A549 (cell line): ENCODE data around the gene YBX2. TPM values are rescaled to one million over a fixed set of nuclear protein-coding genes. Genes with fewer than 3 reads are reported as not detected.
A peak's percentile ranks its signal among the peaks of the same experiment; 100 is the strongest.

Source experiments
- ATAC-seq, 2 experiments: fragments of 200-7000 bp in 1 of 2; fragments of >200 bp in 1 of 2; cut with Nextera tagmentation in 1 of 2; cut with Tn5 transposase in 1 of 2; 3 replicates each; pipeline versions ENCODE4 v1.8.0 to v1.9.1; 2018 to 2020; ENCODE audit warnings: mild to moderate bottlenecking in 1 of 2, moderate library complexity in 1 of 2
- CTCF ChIA-PET: fragments of 300-600 bp; sonication (Branson Sonifier 250); formaldehyde crosslinking; extraction: SDS; loops from one replicate; lab custom pipeline; 2021; ENCODE audit warnings: antibody characterized with exemption, inconsistent platforms; lab: Yijun Ruan, JAX
- POLR2A ChIA-PET: fragments of 350-600 bp; formaldehyde crosslinking; extraction: SDS; loops from one replicate; lab custom pipeline; 2021; ENCODE audit warnings: antibody characterized with exemption, inconsistent platforms; lab: Yijun Ruan, JAX
- DNase-seq, 2 experiments: peaks; one replicate each; pipeline versions ENCODE4 v3.0.0 to v3.0.0-alpha.2; 2011 to 2016; ENCODE audit warnings: low read depth in 1 of 2, low spot score in 1 of 2
- FAIRE-seq: peaks from 2 replicates; lab custom pipeline; 2011; peaks lifted over from hg19 to GRCh38; lab: Jason Lieb, UNC
- H3K27ac ChIP-seq, 2 experiments: fragments of >200 bp; sonication (Bioruptor Twin); formaldehyde crosslinking; 3 replicates each; pipeline ENCODE4 v1.5.1; 2016 to 2017
- H3K4me1 ChIP-seq: fragments of >200 bp; sonication (Bioruptor Twin); formaldehyde crosslinking; 3 replicates; pipeline ENCODE4 v1.6.1; 2016
- H3K4me2 ChIP-seq: fragments of >200 bp; sonication (Bioruptor Twin); formaldehyde crosslinking; 3 replicates; pipeline ENCODE4 v1.6.1; 2016
- H3K4me3 ChIP-seq: fragments of >200 bp; sonication (Bioruptor Twin); formaldehyde crosslinking; 3 replicates; pipeline ENCODE4 v1.5.1; 2016
- H3K9me3 ChIP-seq: fragments of >200 bp; sonication (Bioruptor Twin); formaldehyde crosslinking; 3 replicates; pipeline ENCODE4 v1.6.1; 2016
- BHLHE40 ChIP-seq: IDR thresholded peaks from 2 replicates; pipeline ENCODE4 v1.6.1; 2012; ENCODE audit warnings: low read depth, low read length, inconsistent platforms
- CBX2 ChIP-seq: fragments of 200-600 bp; sonication (generic); IDR thresholded peaks from 2 replicates; pipeline ENCODE4 v1.6.1; 2016; ENCODE audit warnings: low read depth, mild to moderate bottlenecking, borderline replicate concordance
- CEBPB ChIP-seq, 2 experiments: fragments of >200 bp in 1 of 2; sonication (Bioruptor Twin) in 1 of 2; formaldehyde crosslinking in 1 of 2; IDR thresholded peaks; 2 replicates each; pipeline ENCODE4 v1.6.1; 2012 to 2016
- CTCF ChIP-seq: fragments of >200 bp; sonication (Bioruptor Twin); formaldehyde crosslinking; IDR thresholded peaks from 3 replicates; pipeline ENCODE4 v1.5.1; 2016
- EHF ChIP-seq: fragments of 250-450 bp; sonication (Bioruptor Pico); IDR thresholded peaks from 2 replicates; pipeline ENCODE4 v1.5.0; 2020; ENCODE audit warnings: mild to moderate bottlenecking
- EHMT2 ChIP-seq: fragments of 200-600 bp; sonication (generic); IDR thresholded peaks from 2 replicates; pipeline ENCODE4 v1.6.1; 2016; ENCODE audit warnings: antibody characterized with exemption, low read depth, mild to moderate bottlenecking, moderate library complexity
- FOSB ChIP-seq: fragments of 250-450 bp; sonication (Bioruptor Pico); IDR thresholded peaks from 2 replicates; pipeline ENCODE4 v1.5.0; 2020; ENCODE audit warnings: mild to moderate bottlenecking, moderate library complexity
- GATA3 ChIP-seq: IDR thresholded peaks from 2 replicates; pipeline ENCODE4 v1.6.1; 2012; ENCODE audit warnings: borderline replicate concordance
- HES2 ChIP-seq: fragments of >200 bp; sonication (Bioruptor Twin); formaldehyde crosslinking; IDR thresholded peaks from 2 replicates; pipeline ENCODE4 v1.6.1; 2016
- HEYL ChIP-seq: fragments of 250-450 bp; sonication (Bioruptor Pico); IDR thresholded peaks from 2 replicates; pipeline ENCODE4 v1.8.0; 2021; ENCODE audit warnings: mild to moderate bottlenecking, moderate library complexity
- HMGXB4 ChIP-seq: fragments of 250-450 bp; sonication (Bioruptor Pico); IDR thresholded peaks from 2 replicates; pipeline ENCODE4 v1.5.0; 2021; ENCODE audit warnings: mild to moderate bottlenecking, moderate library complexity, borderline replicate concordance
- HOXA7 ChIP-seq: fragments of 250-450 bp; sonication (Bioruptor Pico); IDR thresholded peaks from 2 replicates; pipeline ENCODE4 v1.5.0; 2020; ENCODE audit warnings: mild to moderate bottlenecking, moderate library complexity
- HOXB5 ChIP-seq: fragments of 250-450 bp; sonication (Bioruptor Pico); IDR thresholded peaks from 2 replicates; pipeline ENCODE4 v1.5.0; 2020; ENCODE audit warnings: mild to moderate bottlenecking, moderate library complexity
- KDM5A ChIP-seq: fragments of 200-600 bp; sonication (generic); IDR thresholded peaks from 2 replicates; pipeline ENCODE4 v1.6.1; 2016; ENCODE audit warnings: antibody characterized with exemption, mild to moderate bottlenecking
- MAFK ChIP-seq: fragments of 450-650 bp; IDR thresholded peaks from 2 replicates; pipeline ENCODE4 v1.6.1; 2014; ENCODE audit not compliant: partially characterized antibody
- PBX3 ChIP-seq: IDR thresholded peaks from 2 replicates; pipeline ENCODE4 v1.6.1; 2012
- PHF8 ChIP-seq: fragments of 200-600 bp; sonication (generic); IDR thresholded peaks from 2 replicates; pipeline ENCODE4 v1.6.1; 2016; ENCODE audit warnings: low read depth, mild to moderate bottlenecking, antibody characterized with exemption, moderate library complexity, borderline replicate concordance
- POLR2A ChIP-seq: IDR thresholded peaks from 2 replicates; pipeline ENCODE4 v1.6.1; 2012; ENCODE audit warnings: mild to moderate bottlenecking, low read length
- POLR2AphosphoS2 ChIP-seq: conservative IDR thresholded peaks from 2 replicates; pipeline ENCODE4 v1.6.1; 2012; ENCODE audit warnings: low read length, improper control_type of control experiment, inconsistent platforms
- RCOR1 ChIP-seq: fragments of 150-350 bp; IDR thresholded peaks from 2 replicates; pipeline ENCODE4 v1.6.1; 2014; ENCODE audit warnings: antibody characterized with exemption, low read length, low read depth
- REST ChIP-seq: fragments of 200-600 bp; sonication (generic); IDR thresholded peaks from 2 replicates; pipeline ENCODE4 v1.6.1; 2016; ENCODE audit warnings: antibody characterized with exemption, mild to moderate bottlenecking, moderate library complexity
- RFX5 ChIP-seq: fragments of 450-650 bp; IDR thresholded peaks from 2 replicates; pipeline ENCODE4 v1.7.1; 2014; ENCODE audit warnings: antibody characterized with exemption, mild to moderate bottlenecking, moderate library complexity
- SMC3 ChIP-seq: fragments of >200 bp; sonication (Bioruptor Twin); formaldehyde crosslinking; IDR thresholded peaks from 3 replicates; pipeline ENCODE4 v1.6.1; 2018; ENCODE audit warnings: inconsistent platforms
- TFCP2L1 ChIP-seq: fragments of 250-450 bp; sonication (Bioruptor Pico); IDR thresholded peaks from 2 replicates; pipeline ENCODE4 v1.5.0; 2021; ENCODE audit warnings: mild to moderate bottlenecking
- USF2 ChIP-seq: fragments of 450-650 bp; IDR thresholded peaks from 2 replicates; pipeline ENCODE4 v1.6.1; 2014; ENCODE audit warnings: antibody characterized with exemption
- ZC3H11A ChIP-seq: fragments of 450-650 bp; IDR thresholded peaks from 2 replicates; pipeline ENCODE4 v1.6.1; 2014; ENCODE audit warnings: antibody characterized with exemption, mild to moderate bottlenecking
- ZFP36 ChIP-seq: fragments of 450-650 bp; IDR thresholded peaks from 2 replicates; pipeline ENCODE4 v1.6.1; 2014; ENCODE audit warnings: borderline replicate concordance; ENCODE audit not compliant: partially characterized antibody
- ZSCAN20 ChIP-seq: fragments of 250-450 bp; sonication (Bioruptor Pico); IDR thresholded peaks from 2 replicates; pipeline ENCODE4 v1.8.0; 2022; ENCODE audit warnings: mild to moderate bottlenecking, moderate library complexity
- WGBS: methylation state at CpG from one replicate; pipeline ENCODE4 v1.1.6; 2017; ENCODE audit errors: missing lambda C conversion rate; 5-methylcytosine and 5-hydroxymethylcytosine counted together
- polyA plus RNA-seq, 4 experiments: library from polyadenylated mRNA; depleted of rRNA in 3 of 4; stranded (reverse); fragments of >200 nt; fragmentation: RNase III in 1 of 4; extraction: RNeasy Plus Mini Kit Qiagen cat#74134 plus additional on column Dnase treatment in 1 of 4; gene quantifications; 2 replicates in 3 of 4; 3 replicates in 1 of 4; pipeline ENCODE4 v1.2.3, GENCODE V29; 2011 to 2017

The YBX2 gene
- polyA plus RNA-seq, 2 of the 4 experiments (the other 2 are of a cell fraction) = 0.36 to 0.61 TPM

GRCh38 chr17:7252176-7253043 is 42.0 kb downstream of the YBX2 start, which contains the start of gene ELP5 (continued):
- TF ChIP-seq KDM5A (peak; percentile 73), CEBPB (IDR thresholded peaks at IDR 0.05) (peak in 1 of 2 experiments; percentile 26; a peak in 1 of 4 replicates), MAFK (no peak), TFCP2L1 (CRISPR knock-in tag) (0 out of 2 replicates have a peak, but pooled peaks have one; percentile 7)

- peak; percentile 99 for FAIRE-seq
- CTCF ChIA-PET = interaction anchor here (1.6 to 4.6 kb wide), 5 partner anchors 10 to 45 kb away, joined by 4 to 29 read pairs (median 6); partner anchors contain the start of gene GABARAP
- TF ChIP-seq FOSB (CRISPR knock-in tag) = no peak
- TF ChIP-seq USF2 = no peak
- peak; percentile 60 for TF ChIP-seq POLR2A
- TF ChIP-seq KDM5A = peak; percentile 99
- TF ChIP-seq HMGXB4 (CRISPR knock-in tag) = no peak
- TF ChIP-seq HEYL (CRISPR knock-in tag) = no peak
- no peak for TF ChIP-seq SMC3
- no peak for TF ChIP-seq POLR2AphosphoS2
- TF ChIP-seq PHF8 = no peak
- no peak for TF ChIP-seq HES2
- TF ChIP-seq ZFP36 = no peak
- no peak for TF ChIP-seq ZC3H11A
- no peak for TF ChIP-seq HOXA7 (CRISPR knock-in tag)
- no peak for TF ChIP-seq RFX5
- no peak for TF ChIP-seq CTCF
- TF ChIP-seq ZSCAN20 = no peak
- TF ChIP-seq GATA3 = no peak
- no peak for TF ChIP-seq EHMT2
- TF ChIP-seq RCOR1 = no peak; the same call in 1 of the 2 replicates
- TF ChIP-seq EHF = no peak
- no peak for TF ChIP-seq BHLHE40
- no peak for TF ChIP-seq REST
- TF ChIP-seq CBX2 = no peak
- no peak for TF ChIP-seq HOXB5 (CRISPR knock-in tag)
- TF ChIP-seq PBX3 = no peak
Measured at GRCh38 chr17:7251661-7252175, 42.7 kb downstream of the YBX2 start, which contains the start of gene CTDNEP1. CTDNEP1 (minus strand) TSS chr17:7251734; CDS start chr17:7251296, 438 bp downstream.

More at GRCh38 chr17:7251661-7252175, 42.7 kb downstream of the YBX2 start, which contains the start of gene CTDNEP1:
- POLR2A ChIA-PET = interaction anchor here (0.6 to 2.0 kb wide), 4 partner anchors 9 to 29 kb away, joined by 3 to 15 read pairs (median 5); partner anchors contain the start of genes GABARAP, PHF23 and SLC2A4
- 0% methylated on average over 26 of the region's 41 CpGs for WGBS
- Histone ChIP-seq H3K4me1 (peaks cover 28% of the 10 kb centered on the region), H3K4me3 (peak within 1 kb of the TSS; percentile 99), H3K4me2 (peak within 1 kb of the TSS; percentile 96), H3K27ac (peak within 1 kb of the TSS; percentile 96 to 99), H3K9me3 (no peaks in the 10 kb centered on the region)
- DNase-seq (peak; percentile 99 to 100), ATAC-seq (peak; percentile 95 to 97)
